ENCODE results near the gene MAP4K1.
A peak's percentile ranks its signal among the peaks of the same experiment; 100 is the strongest.

Gene MAP4K1

DNA sequence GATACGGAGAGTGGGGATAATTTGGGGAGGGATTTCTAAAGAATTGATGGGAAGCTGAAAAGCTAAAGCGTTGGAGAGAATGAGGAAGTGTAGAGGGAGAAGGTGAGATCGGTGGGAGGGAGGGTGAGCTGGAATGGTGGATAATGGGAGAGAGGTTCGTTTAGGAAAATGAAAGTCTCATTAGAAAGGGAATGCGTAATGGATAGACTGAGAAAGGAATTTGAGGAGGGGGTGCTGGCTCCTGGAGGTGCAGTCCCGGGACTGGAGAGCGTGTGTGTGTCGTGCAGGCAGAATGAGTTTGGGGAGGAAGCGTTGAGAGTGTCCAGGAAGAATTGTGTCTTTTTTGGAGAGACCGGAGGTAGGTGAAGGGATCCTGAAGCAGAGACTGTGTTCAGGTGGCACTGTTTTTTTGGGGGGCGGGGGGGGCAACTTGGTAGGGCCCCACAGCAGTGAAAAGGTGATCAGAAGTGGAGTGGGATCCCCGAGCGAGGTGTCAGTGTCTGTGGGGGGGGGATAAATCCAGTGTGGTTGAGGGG lies 31.1 kb upstream of the MAP4K1 start:
- peak overlapping the region; percentile 100 for H3K9ac ChIP-seq (ENCODE audit: low read length)
- H3K4me3 ChIP-seq (ENCODE audit: low read length) = peak overlapping the region; percentile 62
- peaks cover 60% of the 10 kb centered on the region for H3K4me1 ChIP-seq (ENCODE audit: control insufficient read depth, insufficient read depth, low read length)
- H3K36me3 ChIP-seq (ENCODE audit: control insufficient read depth, insufficient read depth, low read length) = no peaks in the 10 kb centered on the region
- no peaks in the 10 kb centered on the region for H3K27me3 ChIP-seq (ENCODE audit: control insufficient read depth, insufficient read depth, low read length)
- H3K9me3 ChIP-seq (ENCODE audit: control insufficient read depth, low read length) = no peaks in the 10 kb centered on the region

DNA sequence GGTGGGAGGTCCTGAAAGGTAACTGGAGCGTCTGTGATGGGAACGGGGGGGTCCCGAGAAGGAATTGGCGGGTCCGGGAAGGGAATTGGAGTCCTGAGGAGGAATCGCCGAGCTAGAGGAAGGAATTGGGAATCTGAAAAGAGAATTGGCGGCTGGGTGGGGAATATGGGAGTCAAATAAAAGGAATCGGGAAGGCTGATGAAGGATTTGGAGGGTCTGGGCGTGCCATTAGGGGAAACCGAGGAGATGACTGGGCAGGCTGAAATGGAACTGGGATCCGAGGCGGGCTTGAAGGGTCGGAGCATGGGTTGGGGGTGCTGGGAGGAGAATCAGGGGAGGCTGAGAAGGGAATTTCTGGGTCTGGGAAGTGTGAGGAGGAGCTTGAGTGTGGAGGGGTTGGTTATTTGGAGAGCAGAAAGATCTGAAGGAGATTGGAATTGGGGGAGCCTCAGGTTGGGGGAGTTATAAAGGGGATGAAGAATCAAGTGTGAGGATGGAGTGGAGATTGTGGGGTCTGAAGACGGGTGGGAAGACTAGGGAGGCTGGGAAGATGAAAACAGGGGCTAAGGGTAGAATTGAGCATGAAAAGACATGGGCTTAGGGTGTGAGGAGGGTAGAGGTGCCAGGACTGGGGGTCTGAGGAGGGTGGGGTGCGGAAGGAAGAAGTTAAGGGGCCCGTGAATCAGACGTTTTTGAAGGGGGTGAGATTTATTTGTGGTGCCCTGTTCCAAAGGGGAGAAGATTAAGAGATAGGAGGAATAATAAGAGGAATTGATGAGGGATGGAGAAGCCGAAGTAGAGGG lies 30.4 kb upstream of the MAP4K1 start:
- Histone ChIP-seq H3K4me1 (ENCODE audit: control insufficient read depth, insufficient read depth, low read length) (peaks cover 53% of the 10 kb centered on the region), H3K9ac (ENCODE audit: low read length) (peak overlapping the region; percentile 100), H3K27me3 (ENCODE audit: control insufficient read depth, insufficient read depth, low read length) (no peaks in the 10 kb centered on the region), H3K36me3 (ENCODE audit: control insufficient read depth, insufficient read depth, low read length) (no peaks in the 10 kb centered on the region), H3K9me3 (ENCODE audit: control insufficient read depth, low read length) (no peaks in the 10 kb centered on the region), H3K4me3 (ENCODE audit: low read length) (peak overlapping the region; percentile 62)

- no peaks in the 10 kb centered on the region for H3K36me3 ChIP-seq (ENCODE audit: control insufficient read depth, insufficient read depth, low read length)
- H3K9me3 ChIP-seq (ENCODE audit: control insufficient read depth, low read length) = no peaks in the 10 kb centered on the region
- H3K4me3 ChIP-seq (ENCODE audit: low read length) = peak within 1 kb of the TSS; percentile 62
- H3K4me1 ChIP-seq (ENCODE audit: control insufficient read depth, insufficient read depth, low read length) = peaks cover 47% of the 10 kb centered on the region
- peak within 1 kb of the TSS; percentile 100 for H3K9ac ChIP-seq (ENCODE audit: low read length)
- no peaks in the 10 kb centered on the region for H3K27me3 ChIP-seq (ENCODE audit: control insufficient read depth, insufficient read depth, low read length)
Observed at GRCh38 chr19:38647368-38647965, 29.7 kb upstream of the MAP4K1 start, which contains the start of gene ACTN4. ACTN4 (plus strand) TSS chr19:38647649; CDS start chr19:38647746, 97 bp downstream.

- peaks cover 26% of the 10 kb centered on the region for H3K4me1 ChIP-seq (ENCODE audit: control insufficient read depth, insufficient read depth, low read length)
- H3K9ac ChIP-seq (ENCODE audit: low read length) = no peak overlapping the region
- H3K4me3 ChIP-seq (ENCODE audit: low read length) = no peak overlapping the region
- H3K36me3 ChIP-seq (ENCODE audit: control insufficient read depth, insufficient read depth, low read length) = no peaks in the 10 kb centered on the region
- no peaks in the 10 kb centered on the region for H3K9me3 ChIP-seq (ENCODE audit: control insufficient read depth, low read length)
- no peaks in the 10 kb centered on the region for H3K27me3 ChIP-seq (ENCODE audit: control insufficient read depth, insufficient read depth, low read length)
Observed at GRCh38 chr19:38644719-38645118, 27.0 kb upstream of the MAP4K1 start.

- Histone ChIP-seq H3K9me3 (ENCODE audit: control insufficient read depth, low read length) (no peaks in the 10 kb centered on the region), H3K9ac (ENCODE audit: low read length) (no peak overlapping the region), H3K4me3 (ENCODE audit: low read length) (no peak overlapping the region), H3K36me3 (ENCODE audit: control insufficient read depth, insufficient read depth, low read length) (no peaks in the 10 kb centered on the region), H3K27me3 (ENCODE audit: control insufficient read depth, insufficient read depth, low read length) (no peaks in the 10 kb centered on the region), H3K4me1 (ENCODE audit: control insufficient read depth, insufficient read depth, low read length) (peaks cover 28% of the 10 kb centered on the region)
Observed at GRCh38 chr19:38642176-38642575, 24.4 kb upstream of the MAP4K1 start.

- H3K9me3 ChIP-seq (ENCODE audit: control insufficient read depth, low read length) = no peaks in the 10 kb centered on the region
- H3K36me3 ChIP-seq (ENCODE audit: control insufficient read depth, insufficient read depth, low read length) = no peaks in the 10 kb centered on the region
- no peak overlapping the region for H3K4me3 ChIP-seq (ENCODE audit: low read length)
- H3K4me1 ChIP-seq (ENCODE audit: control insufficient read depth, insufficient read depth, low read length) = peaks cover 35% of the 10 kb centered on the region
- no peak overlapping the region for H3K9ac ChIP-seq (ENCODE audit: low read length)
- no peaks in the 10 kb centered on the region for H3K27me3 ChIP-seq (ENCODE audit: control insufficient read depth, insufficient read depth, low read length)
Observed at GRCh38 chr19:38640368-38640767, 22.6 kb upstream of the MAP4K1 start.

GRCh38 chr19:38639679-38640078 lies 21.9 kb upstream of the MAP4K1 start:
- peaks cover 37% of the 10 kb centered on the region for H3K4me1 ChIP-seq (ENCODE audit: control insufficient read depth, insufficient read depth, low read length)
- no peaks in the 10 kb centered on the region for H3K36me3 ChIP-seq (ENCODE audit: control insufficient read depth, insufficient read depth, low read length)
- no peak overlapping the region for H3K4me3 ChIP-seq (ENCODE audit: low read length)
- no peaks in the 10 kb centered on the region for H3K9me3 ChIP-seq (ENCODE audit: control insufficient read depth, low read length)
- H3K27me3 ChIP-seq (ENCODE audit: control insufficient read depth, insufficient read depth, low read length) = no peaks in the 10 kb centered on the region
- no peak overlapping the region for H3K9ac ChIP-seq (ENCODE audit: low read length)

GRCh38 chr19:38638461-38638860 lies 20.7 kb upstream of the MAP4K1 start:
- H3K4me1 ChIP-seq (ENCODE audit: control insufficient read depth, insufficient read depth, low read length) = peaks cover 35% of the 10 kb centered on the region
- H3K27me3 ChIP-seq (ENCODE audit: control insufficient read depth, insufficient read depth, low read length) = no peaks in the 10 kb centered on the region
- H3K36me3 ChIP-seq (ENCODE audit: control insufficient read depth, insufficient read depth, low read length) = no peaks in the 10 kb centered on the region
- no peak overlapping the region for H3K4me3 ChIP-seq (ENCODE audit: low read length)
- H3K9me3 ChIP-seq (ENCODE audit: control insufficient read depth, low read length) = no peaks in the 10 kb centered on the region
- no peak overlapping the region for H3K9ac ChIP-seq (ENCODE audit: low read length)

DNA sequence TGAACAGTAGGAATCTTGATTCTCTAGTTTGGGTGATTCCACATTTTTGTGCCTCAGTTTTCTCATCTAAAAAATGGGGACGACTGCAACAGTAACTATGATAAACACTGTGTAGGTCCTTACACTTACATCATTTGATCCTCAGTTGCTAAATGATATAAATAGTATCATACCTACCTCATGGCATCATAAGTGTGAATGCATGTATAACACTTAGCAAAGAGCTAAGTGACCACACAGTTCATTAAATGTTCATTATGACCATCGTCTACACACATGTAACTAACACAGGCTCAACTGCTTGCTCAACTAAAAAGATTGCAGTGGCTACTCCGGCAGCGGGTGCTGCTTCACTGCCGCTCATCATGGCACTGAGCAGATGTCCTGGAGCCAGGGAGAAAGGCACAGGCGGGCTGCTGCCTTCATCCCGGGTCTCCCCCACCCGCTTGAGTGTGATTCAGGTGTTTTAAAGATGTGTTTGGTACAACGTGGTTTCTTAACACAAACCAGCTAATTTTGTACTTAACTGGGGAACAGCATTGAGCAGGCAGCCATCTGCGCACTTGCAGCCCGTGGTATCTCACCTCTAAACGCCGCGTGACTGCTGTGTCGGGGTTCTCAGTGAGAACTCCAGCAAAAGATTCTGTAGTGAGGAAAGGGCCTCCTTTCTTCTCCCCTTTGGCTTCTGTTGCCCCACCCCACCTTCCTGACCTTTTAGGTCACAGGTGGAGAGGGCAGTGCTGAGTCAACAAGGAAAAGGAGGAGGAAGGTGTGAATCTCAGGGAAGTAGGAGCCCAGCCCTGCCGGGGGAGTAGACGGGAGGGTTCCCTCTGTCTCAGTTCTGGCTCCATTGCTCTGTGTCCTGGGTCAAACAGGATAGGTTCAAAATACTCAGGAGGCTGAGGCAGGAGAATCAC lies 18.0 kb upstream of the MAP4K1 start:
- H3K4me1 ChIP-seq (ENCODE audit: control insufficient read depth, insufficient read depth, low read length) = peaks cover 29% of the 10 kb centered on the region
- H3K4me3 ChIP-seq (ENCODE audit: low read length) = no peak overlapping the region
- H3K9ac ChIP-seq (ENCODE audit: low read length) = peak overlapping the region; percentile 20
- no peaks in the 10 kb centered on the region for H3K27me3 ChIP-seq (ENCODE audit: control insufficient read depth, insufficient read depth, low read length)
- no peaks in the 10 kb centered on the region for H3K9me3 ChIP-seq (ENCODE audit: control insufficient read depth, low read length)
- no peaks in the 10 kb centered on the region for H3K36me3 ChIP-seq (ENCODE audit: control insufficient read depth, insufficient read depth, low read length)

DNA sequence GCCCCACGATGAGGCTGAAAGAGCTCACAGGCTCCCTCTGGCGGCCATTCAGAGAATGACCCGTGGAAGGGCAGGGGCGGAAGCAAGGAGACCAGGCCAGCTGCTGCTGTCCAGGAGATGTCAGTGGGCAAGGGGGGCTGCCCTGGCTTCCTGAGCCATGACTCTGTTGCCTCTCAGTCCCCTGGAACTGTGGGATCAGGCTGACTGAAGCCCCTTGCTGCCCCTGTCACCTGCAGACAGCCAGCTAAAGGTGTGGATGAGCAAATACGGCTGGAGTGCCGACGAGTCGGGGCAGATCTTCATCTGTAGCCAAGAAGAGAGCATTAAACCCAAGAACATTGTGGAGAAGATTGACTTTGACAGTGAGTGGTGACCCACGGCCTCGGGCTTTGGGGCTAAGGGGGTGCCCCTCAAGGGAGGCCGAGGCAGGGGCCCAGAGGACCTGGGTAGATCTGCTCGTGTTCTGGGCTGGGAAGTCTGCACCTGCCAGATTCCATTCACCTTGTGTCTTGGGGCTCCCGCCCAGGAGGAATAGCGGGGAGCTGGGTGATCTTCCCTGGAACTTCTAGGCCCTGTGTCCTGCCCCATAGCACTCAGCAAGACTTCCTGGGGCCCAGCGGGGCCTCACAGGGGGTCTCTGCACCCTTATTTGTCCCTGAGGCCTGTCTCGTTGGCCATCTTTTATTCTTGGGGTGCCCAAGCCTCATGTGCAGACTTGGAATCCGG lies 17.2 kb upstream of the MAP4K1 start:
- no peak overlapping the region for H3K4me3 ChIP-seq (ENCODE audit: low read length)
- H3K36me3 ChIP-seq (ENCODE audit: control insufficient read depth, insufficient read depth, low read length) = peaks cover 1% of the 10 kb centered on the region
- no peak overlapping the region for H3K9ac ChIP-seq (ENCODE audit: low read length)
- H3K4me1 ChIP-seq (ENCODE audit: control insufficient read depth, insufficient read depth, low read length) = peaks cover 29% of the 10 kb centered on the region
- H3K9me3 ChIP-seq (ENCODE audit: control insufficient read depth, low read length) = no peaks in the 10 kb centered on the region
- H3K27me3 ChIP-seq (ENCODE audit: control insufficient read depth, insufficient read depth, low read length) = no peaks in the 10 kb centered on the region

- Histone ChIP-seq H3K4me1 (ENCODE audit: control insufficient read depth, insufficient read depth, low read length) (peaks cover 29% of the 10 kb centered on the region), H3K4me3 (ENCODE audit: low read length) (no peak overlapping the region), H3K36me3 (ENCODE audit: control insufficient read depth, insufficient read depth, low read length) (peaks cover 6% of the 10 kb centered on the region)
Observed at GRCh38 chr19:38632476-38633213, 14.9 kb upstream of the MAP4K1 start.

More at GRCh38 chr19:38632476-38633213, 14.9 kb upstream of the MAP4K1 start:
- no peaks in the 10 kb centered on the region for H3K27me3 ChIP-seq (ENCODE audit: control insufficient read depth, insufficient read depth, low read length)
- H3K9me3 ChIP-seq (ENCODE audit: control insufficient read depth, low read length) = no peaks in the 10 kb centered on the region
- H3K9ac ChIP-seq (ENCODE audit: low read length) = no peak overlapping the region
